GM18519 (cell line): ENCODE measurements around the gene SDS.

Source experiments
- ATAC-seq: cut with Tn5 transposase; IDR thresholded peaks from one replicate; pipeline ENCODE4 v1.9.1; 2021; ENCODE audit warnings: mild to moderate bottlenecking, moderate library complexity; ENCODE audit not compliant: unreplicated experiment, low FRiP score

The SDS gene

GRCh38 chr12:113401066-113402000 is 2.4 kb downstream of the SDS start:
- no peak for ATAC-seq

- ATAC-seq, result no peak
Measured at GRCh38 chr12:113400362-113400761, 3.3 kb downstream of the SDS start.

GRCh38 chr12:113399490-113399889 is 4.2 kb downstream of the SDS start:
- ATAC-seq, result no peak

GRCh38 chr12:113398346-113399290 is 5.1 kb downstream of the SDS start:
- ATAC-seq, result no peak

GRCh38 chr12:113397497-113398197 is 6.0 kb downstream of the SDS start:
- no peak for ATAC-seq

- ATAC-seq, result no peak
Measured at GRCh38 chr12:113396828-113397496, 6.7 kb downstream of the SDS start.

- no peak for ATAC-seq
Measured at GRCh38 chr12:113396200-113396599, 7.5 kb downstream of the SDS start.

- ATAC-seq, result no peak
Measured at GRCh38 chr12:113395119-113395518, 8.6 kb downstream of the SDS start.

GRCh38 chr12:113393749-113394148 is 9.9 kb downstream of the SDS start:
- no peak for ATAC-seq

- no peak for ATAC-seq
Measured at GRCh38 chr12:113392988-113393579, 10.6 kb downstream of the SDS start.

GRCh38 chr12:113392520-113392919 is 11.2 kb downstream of the SDS start:
- ATAC-seq, result no peak

GRCh38 chr12:113391650-113392337 is 11.9 kb downstream of the SDS start:
- ATAC-seq, result no peak

- no peak for ATAC-seq
Measured at GRCh38 chr12:113391145-113391544, 12.5 kb downstream of the SDS start.

GRCh38 chr12:113390064-113391043 is 13.3 kb downstream of the SDS start:
- no peak for ATAC-seq

GRCh38 chr12:113388351-113388750 is 15.3 kb downstream of the SDS start:
- ATAC-seq, result no peak

GRCh38 chr12:113387631-113388030 is 16.1 kb downstream of the SDS start:
- ATAC-seq, result no peak

GRCh38 chr12:113386866-113387566 is 16.7 kb downstream of the SDS start:
- ATAC-seq, result no peak
